Uterus (tissue), 4 donors: ENCODE results near the gene RECQL5. TPM values are rescaled to one million over a fixed set of nuclear protein-coding genes. Genes with fewer than 3 reads are reported as not detected.

Experiments
- DNase-seq, 2 donors: peaks; one replicate each; pipeline ENCODE4 v3.0.0-alpha.2; 2019 to 2020
- H3K27ac ChIP-seq, 2 donors: fragments of 200-600 bp; sonication (generic); 1 replicate in 1 of 2; 2 replicates in 1 of 2; pipeline ENCODE4 v1.5.1; 2016 to 2018
- H3K27me3 ChIP-seq, 2 donors: fragments of 200-600 bp; sonication (generic); one replicate each; pipeline ENCODE4 v1.5.1; 2018 to 2019; ENCODE audit warnings: control low read depth in 1 of 2
- H3K36me3 ChIP-seq, 2 donors: fragments of 200-600 bp; sonication (generic); one replicate each; pipeline ENCODE4 v1.5.1; 2019; ENCODE audit warnings: control low read depth in 1 of 2
- H3K4me1 ChIP-seq, 2 donors: fragments of 200-600 bp; sonication (generic); one replicate each; pipeline ENCODE4 v1.5.1; 2018 to 2019; ENCODE audit warnings: control low read depth in 1 of 2
- H3K4me3 ChIP-seq, 2 donors: fragments of 200-600 bp; sonication (generic); 1 replicate in 1 of 2; 2 replicates in 1 of 2; pipeline ENCODE4 v1.5.1; 2018 to 2019; ENCODE audit warnings: mild to moderate bottlenecking in 1 of 2
- H3K9me3 ChIP-seq, 2 donors: fragments of 200-600 bp; sonication (generic); one replicate each; pipeline ENCODE4 v1.5.1; 2019; ENCODE audit warnings: control low read depth in 1 of 2
- CTCF ChIP-seq, 4 experiments: fragments of 200-600 bp in 2 of 4; fragments of 450-650 bp in 2 of 4; sonication (generic) in 2 of 4; IDR thresholded peaks; one replicate each; pipeline ENCODE4 v1.5.1; 2016 to 2019; ENCODE audit warnings: antibody characterized with exemption in 4 of 4, mild to moderate bottlenecking in 2 of 4, moderate library complexity in 1 of 4
- POLR2A ChIP-seq, 2 donors: fragments of 450-650 bp; IDR thresholded peaks; one replicate each; pipeline ENCODE4 v1.6.1; 2016; ENCODE audit warnings: antibody characterized with exemption in 2 of 2, mild to moderate bottlenecking in 1 of 2, moderate library complexity in 1 of 2
- intact Hi-C: fragments of 100-400 bp; cut with DNase I; formaldehyde crosslinking; loops from one replicate; pipeline ENCODE4 v1.15.1; 2023; ENCODE audit warnings: low total_unique reads
- total RNA-seq, 4 donors: library from RNA; depleted of rRNA in 3 of 4; stranded (reverse); fragments of >200 nt in 3 of 4; gene quantifications; one replicate each; pipeline versions ENCODE4 v1.1.0 to v1.2.4, GENCODE V29; 2014 to 2023
- donor health status: DM: yes; HTN: yes; CAD: no.

The RECQL5 gene
- total RNA-seq, 4 donors from 2014 or later = 0.59 to 22.7 (median 11.9) TPM

GRCh38 chr17:75683583-75683982 is 16.6 kb upstream of the RECQL5 start:
- DNase-seq = no peak

GRCh38 chr17:75681289-75681688 is 14.3 kb upstream of the RECQL5 start:
- no peaks in the 10 kb centered on the region for H3K27me3 ChIP-seq
- H3K9me3 ChIP-seq = no peaks in the 10 kb centered on the region
- no peak overlapping the region for H3K27ac ChIP-seq
- H3K4me3 ChIP-seq = no peak overlapping the region
- intact Hi-C loops = no loop called here
- H3K36me3 ChIP-seq = no peaks in the 10 kb centered on the region
- no peak for TF ChIP-seq CTCF (IDR thresholded peaks at IDR 0.05)
- TF ChIP-seq POLR2A (IDR thresholded peaks at IDR 0.05) = no peak
- no peak for DNase-seq
- H3K4me1 ChIP-seq = peaks cover 0 to 9% of the 10 kb centered on the region in 2 donors

More at GRCh38 chr17:75683583-75683982, 16.6 kb upstream of the RECQL5 start:
- intact Hi-C loops = no loop called here
- no peak overlapping the region for H3K4me3 ChIP-seq
- H3K27ac ChIP-seq = no peak overlapping the region
- no peaks in the 10 kb centered on the region for H3K9me3 ChIP-seq
- TF ChIP-seq CTCF (IDR thresholded peaks at IDR 0.05) (no peak), POLR2A (IDR thresholded peaks at IDR 0.05) (no peak)
- peaks cover 0 to 9% of the 10 kb centered on the region in 2 donors for H3K4me1 ChIP-seq
- H3K27me3 ChIP-seq = no peaks in the 10 kb centered on the region
- H3K36me3 ChIP-seq = no peaks in the 10 kb centered on the region

- peak overlapping the region in 1 of 2 donors; percentile 7 for H3K27ac ChIP-seq
- no peaks in the 10 kb centered on the region for H3K36me3 ChIP-seq
- peaks cover 0 to 9% of the 10 kb centered on the region in 2 donors for H3K4me1 ChIP-seq
- intact Hi-C loops = no loop called here
- DNase-seq = no peak
- no peak overlapping the region for H3K4me3 ChIP-seq
- no peaks in the 10 kb centered on the region for H3K27me3 ChIP-seq
- no peaks in the 10 kb centered on the region for H3K9me3 ChIP-seq
- TF ChIP-seq POLR2A (IDR thresholded peaks at IDR 0.05) = no peak
- no peak for TF ChIP-seq CTCF (IDR thresholded peaks at IDR 0.05)
Observed at GRCh38 chr17:75680431-75680830, 13.5 kb upstream of the RECQL5 start.

GRCh38 chr17:75679706-75680211 is 12.8 kb upstream of the RECQL5 start:
- TF ChIP-seq CTCF (IDR thresholded peaks at IDR 0.05) (peak in 3 of 4 experiments; percentile 22 to 52 (median 51)), POLR2A (IDR thresholded peaks at IDR 0.05) (no peak)
- Histone ChIP-seq H3K9me3 (no peaks in the 10 kb centered on the region), H3K4me1 (peaks cover 0 to 2% of the 10 kb centered on the region in 2 donors), H3K4me3 (no peak overlapping the region), H3K27me3 (no peaks in the 10 kb centered on the region), H3K36me3 (no peaks in the 10 kb centered on the region), H3K27ac (peak overlapping the region; percentile 15 to 71)
- DNase-seq = peak in 1 of 2 donors; percentile 59
- intact Hi-C loops = no loop called here

GRCh38 chr17:75676461-75676860 is 9.5 kb upstream of the RECQL5 start:
- intact Hi-C loops = no loop called here
- TF ChIP-seq POLR2A (IDR thresholded peaks at IDR 0.05) = no peak
- H3K4me1 ChIP-seq = no peaks in the 10 kb centered on the region

GRCh38 chr17:75673487-75673886 is 6.5 kb upstream of the RECQL5 start:
- Histone ChIP-seq H3K36me3 (no peaks in the 10 kb centered on the region), H3K27me3 (no peaks in the 10 kb centered on the region), H3K9me3 (no peaks in the 10 kb centered on the region), H3K4me3 (no peak overlapping the region), H3K27ac (no peak overlapping the region), H3K4me1 (peaks cover 0 to under 1% of the 10 kb centered on the region in 2 donors)
- intact Hi-C loops = no loop called here
- no peak for DNase-seq
- no peak for TF ChIP-seq CTCF (IDR thresholded peaks at IDR 0.05)
- no peak for TF ChIP-seq POLR2A (IDR thresholded peaks at IDR 0.05)

More at GRCh38 chr17:75676461-75676860, 9.5 kb upstream of the RECQL5 start:
- no peak overlapping the region for H3K27ac ChIP-seq
- no peak for DNase-seq
- H3K9me3 ChIP-seq = no peaks in the 10 kb centered on the region
- no peaks in the 10 kb centered on the region for H3K27me3 ChIP-seq
- no peaks in the 10 kb centered on the region for H3K36me3 ChIP-seq
- no peak overlapping the region for H3K4me3 ChIP-seq
